ENCODE data around the gene VAPA.

The VAPA gene

GRCh38 chr18:9913526-9914333, at the start of gene VAPA:
Gene VAPA, plus strand, starts transcription at chr18:9914016. Its CDS starts 241 bp downstream, at chr18:9914257.
- peak within 1 kb of the TSS; percentile 84 for H3K4me3 ChIP-seq (ENCODE audit: low read length)
- peak; percentile 75 for DNase-seq (ENCODE audit: low read depth)
- no peak for TF ChIP-seq CTCF (conservative IDR thresholded peaks at IDR 0.05; ENCODE audit: low read depth, low read length)

- no peak for TF ChIP-seq CTCF (conservative IDR thresholded peaks at IDR 0.05; ENCODE audit: low read depth, low read length)
- H3K4me3 ChIP-seq (ENCODE audit: low read length) = no peak overlapping the region
Observed at GRCh38 chr18:9865764-9866490, 47.9 kb upstream of the VAPA start.

GRCh38 chr18:9866627-9867026, 47.2 kb upstream of the VAPA start:
- no peak for DNase-seq (ENCODE audit: low read depth)

More at GRCh38 chr18:9865764-9866490, 47.9 kb upstream of the VAPA start:
- DNase-seq (ENCODE audit: low read depth) = no peak

GRCh38 chr18:9867071-9867594, 46.7 kb upstream of the VAPA start:
- H3K4me3 ChIP-seq (ENCODE audit: low read length) = no peak overlapping the region
- no peak for DNase-seq (ENCODE audit: low read depth)
- TF ChIP-seq CTCF (conservative IDR thresholded peaks at IDR 0.05; ENCODE audit: low read depth, low read length) = no peak

More at GRCh38 chr18:9866627-9867026, 47.2 kb upstream of the VAPA start:
- H3K4me3 ChIP-seq (ENCODE audit: low read length) = no peak overlapping the region
- no peak for TF ChIP-seq CTCF (conservative IDR thresholded peaks at IDR 0.05; ENCODE audit: low read depth, low read length)

- TF ChIP-seq CTCF (conservative IDR thresholded peaks at IDR 0.05; ENCODE audit: low read depth, low read length) = no peak
- no peak overlapping the region for H3K4me3 ChIP-seq (ENCODE audit: low read length)
- no peak for DNase-seq (ENCODE audit: low read depth)
Observed at GRCh38 chr18:9868857-9869714, 44.7 kb upstream of the VAPA start.

GRCh38 chr18:9869715-9870430, 43.9 kb upstream of the VAPA start:
- no peak for TF ChIP-seq CTCF (conservative IDR thresholded peaks at IDR 0.05; ENCODE audit: low read depth, low read length)
- no peak overlapping the region for H3K4me3 ChIP-seq (ENCODE audit: low read length)
- peak; percentile 12 for DNase-seq (ENCODE audit: low read depth)
